Vagina (tissue), 2 donors: ENCODE data around the gene IST1. TPM values are rescaled to one million over a fixed set of nuclear protein-coding genes. Genes with fewer than 3 reads are reported as not detected.

Experiments
- DNase-seq, 2 donors: peaks; one replicate each; pipeline ENCODE4 v3.0.0-alpha.2; 2017; ENCODE audit errors: extremely low spot score in 2 of 2
- H3K27ac ChIP-seq: fragments of 200-600 bp; sonication (generic); one replicate; pipeline ENCODE4 v1.5.1; 2019
- H3K27me3 ChIP-seq: fragments of 200-600 bp; sonication (generic); one replicate; pipeline ENCODE4 v1.5.1; 2019
- H3K36me3 ChIP-seq, 2 donors: fragments of 200-600 bp; sonication (generic); one replicate each; pipeline ENCODE4 v1.5.1; 2017 to 2019
- H3K4me1 ChIP-seq: fragments of 200-600 bp; sonication (generic); one replicate; pipeline ENCODE4 v1.5.1; 2019
- H3K4me3 ChIP-seq, 2 donors: fragments of 200-600 bp; sonication (generic); 1 replicate in 1 of 2; 2 replicates in 1 of 2; pipeline ENCODE4 v1.5.1; 2016 to 2019
- H3K9me3 ChIP-seq: fragments of 200-600 bp; sonication (generic); one replicate; pipeline ENCODE4 v1.5.1; 2019
- POLR2A ChIP-seq, 2 donors: fragments of 450-650 bp; IDR thresholded peaks; one replicate each; pipeline ENCODE4 v1.6.1; 2017; ENCODE audit warnings: antibody characterized with exemption in 2 of 2, mild to moderate bottlenecking in 2 of 2, moderate library complexity in 2 of 2
- POLR2AphosphoS5 ChIP-seq, 2 donors: sonication (generic); formaldehyde crosslinking; IDR thresholded peaks; one replicate each; pipeline ENCODE4 v1.9.0; 2017; ENCODE audit warnings: antibody characterized with exemption in 2 of 2, mild to moderate bottlenecking in 2 of 2, low read depth in 1 of 2; ENCODE audit not compliant: insufficient read depth in 1 of 2
- intact Hi-C: fragments of 100-400 bp; cut with DNase I; formaldehyde crosslinking; loops from one replicate; pipeline ENCODE4 v1.15.1; 2023
- total RNA-seq: library from RNA; depleted of rRNA; stranded (reverse); fragments of >200 nt; gene quantifications from one replicate; pipeline ENCODE4 v1.2.3, GENCODE V29; 2016
- TF ChIP-seq, protein P1 (sequence below), 3 experiments: fragments of 450-650 bp in 2 of 3; fragments of 200-600 bp in 1 of 3; sonication (generic) in 1 of 3; IDR thresholded peaks; one replicate each; pipeline ENCODE4 v1.5.1; 2017 to 2019; ENCODE audit warnings: antibody characterized with exemption in 3 of 3, mild to moderate bottlenecking in 2 of 3, moderate library complexity in 2 of 3

The IST1 gene
- total RNA-seq, 1 donor from 2014 or later, result 159 TPM

DNA sequence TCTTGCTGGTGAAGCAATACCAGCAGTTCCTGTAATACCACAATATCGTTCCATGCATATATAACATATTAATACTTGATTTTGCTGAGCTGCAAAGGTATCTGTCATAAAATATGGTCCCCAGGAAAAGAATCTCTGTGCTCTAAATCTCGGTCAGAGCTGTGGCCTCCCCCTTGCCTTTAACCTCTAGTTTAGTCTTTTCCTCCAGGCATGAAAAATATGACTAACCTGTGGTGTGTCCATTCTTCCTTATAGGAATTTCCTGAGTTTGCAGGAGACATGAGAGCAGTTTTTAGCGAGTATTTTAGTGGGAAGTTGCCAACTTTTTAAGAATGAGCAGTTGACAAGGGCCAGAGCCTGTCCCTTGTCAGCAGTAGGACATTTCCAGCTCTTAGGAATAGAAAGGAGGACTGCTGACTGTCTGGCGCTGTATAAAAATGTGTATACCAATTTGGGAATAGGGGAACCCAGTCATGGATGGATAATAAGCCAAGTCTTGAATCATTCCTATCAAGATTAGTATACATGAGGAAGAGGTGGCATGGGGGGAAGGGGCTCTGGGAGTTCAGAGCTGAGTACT, 40.9 kb upstream of the IST1 start:
- intact Hi-C loops, result no loop called here
- H3K27me3 ChIP-seq, result no peaks in the 10 kb centered on the region
- H3K4me1 ChIP-seq, result peaks cover 6% of the 10 kb centered on the region
- H3K27ac ChIP-seq, result no peak overlapping the region
- DNase-seq, result no peak
- peaks cover 0 to 25% of the 10 kb centered on the region in 2 donors for H3K36me3 ChIP-seq
- no peaks in the 10 kb centered on the region for H3K9me3 ChIP-seq
- H3K4me3 ChIP-seq, result no peak overlapping the region
- TF ChIP-seq POLR2AphosphoS5 (IDR thresholded peaks at IDR 0.05; ENCODE audit: insufficient read depth in 1 of 2, low read depth in 1 of 2), result no peak
- no peak for TF ChIP-seq POLR2A (IDR thresholded peaks at IDR 0.05)
- TF ChIP-seq, protein P1, sequence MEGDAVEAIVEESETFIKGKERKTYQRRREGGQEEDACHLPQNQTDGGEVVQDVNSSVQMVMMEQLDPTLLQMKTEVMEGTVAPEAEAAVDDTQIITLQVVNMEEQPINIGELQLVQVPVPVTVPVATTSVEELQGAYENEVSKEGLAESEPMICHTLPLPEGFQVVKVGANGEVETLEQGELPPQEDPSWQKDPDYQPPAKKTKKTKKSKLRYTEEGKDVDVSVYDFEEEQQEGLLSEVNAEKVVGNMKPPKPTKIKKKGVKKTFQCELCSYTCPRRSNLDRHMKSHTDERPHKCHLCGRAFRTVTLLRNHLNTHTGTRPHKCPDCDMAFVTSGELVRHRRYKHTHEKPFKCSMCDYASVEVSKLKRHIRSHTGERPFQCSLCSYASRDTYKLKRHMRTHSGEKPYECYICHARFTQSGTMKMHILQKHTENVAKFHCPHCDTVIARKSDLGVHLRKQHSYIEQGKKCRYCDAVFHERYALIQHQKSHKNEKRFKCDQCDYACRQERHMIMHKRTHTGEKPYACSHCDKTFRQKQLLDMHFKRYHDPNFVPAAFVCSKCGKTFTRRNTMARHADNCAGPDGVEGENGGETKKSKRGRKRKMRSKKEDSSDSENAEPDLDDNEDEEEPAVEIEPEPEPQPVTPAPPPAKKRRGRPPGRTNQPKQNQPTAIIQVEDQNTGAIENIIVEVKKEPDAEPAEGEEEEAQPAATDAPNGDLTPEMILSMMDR (IDR thresholded peaks at IDR 0.05), result no peak

DNA sequence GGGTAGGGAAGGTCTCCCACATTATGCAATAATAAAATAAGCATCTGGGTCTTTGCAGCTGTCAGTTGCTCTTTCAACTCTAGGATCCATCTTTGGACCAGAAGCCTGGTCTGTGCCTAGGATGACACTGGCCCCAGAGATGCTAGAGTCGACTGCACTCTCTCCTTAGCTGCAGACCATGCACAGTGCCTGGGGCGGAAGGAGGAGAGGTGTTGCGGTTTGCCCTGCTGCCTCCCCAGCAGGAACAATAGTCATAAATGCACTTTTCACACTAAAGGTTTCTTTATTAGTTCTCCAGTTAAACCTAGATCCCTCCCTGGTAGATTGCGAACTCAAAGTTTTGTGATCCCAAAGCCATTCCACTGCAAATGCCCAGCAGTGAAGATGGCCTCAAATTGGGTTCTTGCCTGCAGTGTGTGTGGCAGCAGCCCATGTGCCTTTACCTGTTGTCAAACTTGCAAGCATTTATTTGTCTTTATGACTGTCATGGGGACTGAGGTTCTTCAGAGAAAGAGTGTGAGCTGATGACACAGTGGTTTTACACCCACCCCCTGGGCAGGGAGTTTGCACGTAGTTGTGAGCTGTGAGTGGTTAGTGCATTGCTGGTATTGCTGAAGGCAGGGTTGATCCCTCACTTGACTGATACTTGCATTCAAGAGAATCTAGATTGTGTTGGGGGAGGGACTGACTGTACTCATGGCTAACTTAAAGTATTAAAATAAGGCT, 39.2 kb upstream of the IST1 start:
- no peak for TF ChIP-seq POLR2AphosphoS5 (IDR thresholded peaks at IDR 0.05; ENCODE audit: insufficient read depth in 1 of 2, low read depth in 1 of 2)
- TF ChIP-seq, protein P1 (IDR thresholded peaks at IDR 0.05), result no peak
- no peak for TF ChIP-seq POLR2A (IDR thresholded peaks at IDR 0.05)
- no peak overlapping the region for H3K27ac ChIP-seq
- no peak overlapping the region for H3K4me3 ChIP-seq
- H3K4me1 ChIP-seq, result peaks cover 6% of the 10 kb centered on the region
- no peaks in the 10 kb centered on the region for H3K27me3 ChIP-seq
- H3K36me3 ChIP-seq, result peaks cover 0 to 23% of the 10 kb centered on the region in 2 donors
- DNase-seq, result no peak
- intact Hi-C loops, result no loop called here
- no peaks in the 10 kb centered on the region for H3K9me3 ChIP-seq

DNA sequence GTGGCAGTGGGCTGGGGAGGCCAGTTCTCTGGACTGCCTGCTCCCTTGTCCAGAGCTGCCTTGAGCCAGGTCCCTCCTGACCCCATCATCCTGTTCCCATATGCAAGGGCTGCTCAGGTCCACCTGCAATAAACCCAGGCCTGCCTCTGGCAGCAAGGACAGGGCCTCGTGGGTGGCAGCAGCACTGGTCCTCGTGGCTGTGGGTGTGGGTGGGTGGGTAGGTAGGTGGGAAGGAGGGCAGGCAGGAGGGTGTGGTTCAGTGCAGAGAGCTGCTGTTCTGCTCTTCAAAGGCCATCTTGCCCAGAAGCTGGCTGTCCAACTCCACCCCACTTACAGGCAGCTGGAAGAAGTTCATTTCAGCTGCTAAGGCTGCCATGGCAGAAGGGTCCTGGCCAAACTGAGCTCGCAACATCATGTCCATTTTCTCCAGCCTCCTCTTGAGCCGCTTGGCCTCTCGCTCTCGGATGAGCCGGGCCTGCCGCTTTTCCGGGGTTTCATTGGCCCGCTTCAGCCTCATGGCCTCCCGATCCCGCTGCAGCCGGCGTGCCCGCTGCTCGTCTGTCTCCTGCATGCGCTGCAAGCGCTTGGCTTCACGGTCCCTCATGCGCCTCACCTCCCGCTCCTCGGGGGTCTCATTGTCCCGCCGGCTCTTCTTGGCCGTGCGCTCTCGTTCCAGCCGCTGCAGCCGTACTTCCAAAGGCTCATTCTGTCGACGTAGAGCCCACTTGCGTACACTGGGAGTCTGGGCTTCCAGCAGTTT, 35.4 kb upstream of the IST1 start:
- no peaks in the 10 kb centered on the region for H3K9me3 ChIP-seq
- intact Hi-C loops, result no loop called here
- H3K36me3 ChIP-seq, result peaks cover 0 to 47% of the 10 kb centered on the region in 2 donors
- no peak overlapping the region for H3K27ac ChIP-seq
- no peak for DNase-seq
- H3K27me3 ChIP-seq, result no peaks in the 10 kb centered on the region
- no peaks in the 10 kb centered on the region for H3K4me1 ChIP-seq
- H3K4me3 ChIP-seq, result no peak overlapping the region
- TF ChIP-seq POLR2A (IDR thresholded peaks at IDR 0.05) (no peak), POLR2AphosphoS5 (IDR thresholded peaks at IDR 0.05; ENCODE audit: insufficient read depth in 1 of 2, low read depth in 1 of 2) (no peak)
- TF ChIP-seq, protein P1 (IDR thresholded peaks at IDR 0.05), result no peak

DNA sequence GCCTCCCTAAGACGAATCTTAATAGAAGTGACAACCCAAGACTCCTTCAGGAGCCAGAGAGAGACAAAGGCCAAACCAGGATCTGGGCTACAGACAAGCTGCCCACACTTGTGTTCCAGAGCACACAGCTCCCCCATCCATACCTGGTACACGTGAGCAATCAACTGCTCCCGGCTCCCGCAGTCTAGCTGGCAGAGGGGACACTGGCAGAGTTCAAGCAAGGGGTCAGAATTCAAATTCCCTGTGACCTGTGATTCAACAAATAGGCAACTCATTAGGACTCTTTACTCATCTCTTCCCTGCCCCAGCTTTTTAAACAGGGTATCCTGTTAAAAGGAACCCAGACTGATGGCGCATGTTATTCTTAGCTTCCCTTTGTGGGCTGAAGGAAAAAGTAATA, 31.3 kb upstream of the IST1 start:
- no peaks in the 10 kb centered on the region for H3K27me3 ChIP-seq
- TF ChIP-seq POLR2AphosphoS5 (IDR thresholded peaks at IDR 0.05; ENCODE audit: insufficient read depth in 1 of 2, low read depth in 1 of 2) (no peak), POLR2A (IDR thresholded peaks at IDR 0.05) (no peak)
- TF ChIP-seq, protein P1 (IDR thresholded peaks at IDR 0.05), result no peak
- no peak overlapping the region for H3K4me3 ChIP-seq
- no peak overlapping the region for H3K27ac ChIP-seq
- peaks cover 0 to 70% of the 10 kb centered on the region in 2 donors for H3K36me3 ChIP-seq
- no peak for DNase-seq
- no peaks in the 10 kb centered on the region for H3K4me1 ChIP-seq
- intact Hi-C loops, result no loop called here
- H3K9me3 ChIP-seq, result no peaks in the 10 kb centered on the region
